Stomach (tissue), 9 donors: ENCODE results near the gene RNU6-9. TPM values are rescaled to one million over a fixed set of nuclear protein-coding genes. Genes with fewer than 3 reads are reported as not detected.

Source experiments
- DNase-seq, 2 donors: peaks; one replicate each; pipeline versions ENCODE4 v3.0.0 to v3.0.0-alpha.2; 2013 to 2019
- H3K27ac ChIP-seq, 5 donors: fragments of 200-600 bp in 4 of 5; sonication (generic) in 4 of 5; one replicate each; pipeline ENCODE4 v1.5.1; 2013 to 2019; ENCODE audit warnings: mild to moderate bottlenecking in 1 of 5, moderate library complexity in 1 of 5
- H3K27me3 ChIP-seq, 3 donors: fragments of 200-600 bp; sonication (generic); one replicate each; pipeline ENCODE4 v1.5.1; 2017 to 2019; ENCODE audit warnings: mixed run types in 1 of 3
- H3K36me3 ChIP-seq, 4 donors: fragments of 200-600 bp; sonication (generic); 1 replicate in 3 of 4; 2 replicates in 1 of 4; pipeline ENCODE4 v1.5.1; 2016 to 2019
- H3K4me1 ChIP-seq, 4 donors: fragments of 200-600 bp; sonication (generic); one replicate each; pipeline ENCODE4 v1.5.1; 2016 to 2019
- H3K4me3 ChIP-seq, 4 donors: fragments of 200-600 bp; sonication (generic) in 3 of 4; one replicate each; pipeline ENCODE4 v1.5.1; 2016 to 2019; ENCODE audit warnings: mild to moderate bottlenecking in 1 of 4
- H3K9me3 ChIP-seq, 4 donors: fragments of 200-600 bp; sonication (generic); one replicate each; pipeline ENCODE4 v1.5.1; 2016 to 2019
- EP300 ChIP-seq: sonication (generic); formaldehyde crosslinking; IDR thresholded peaks from one replicate; pipeline ENCODE4 v1.6.1; 2017; ENCODE audit warnings: antibody characterized with exemption
- POLR2A ChIP-seq, 4 donors: fragments of 450-650 bp; IDR thresholded peaks; one replicate each; pipeline ENCODE4 v1.6.1; 2016; ENCODE audit warnings: antibody characterized with exemption in 4 of 4, control low read depth in 2 of 4, mild to moderate bottlenecking in 1 of 4, moderate library complexity in 1 of 4
- POLR2AphosphoS5 ChIP-seq, 3 donors: sonication (generic); formaldehyde crosslinking; IDR thresholded peaks; one replicate each; pipeline ENCODE4 v1.6.1; 2016; ENCODE audit warnings: antibody characterized with exemption in 3 of 3
- WGBS, 5 donors: extraction: QIAGEN DNeasy Blood & Tissue Kit in 3 of 5; methylation state at CpG; one replicate each; pipeline versions ENCODE4 v1.1.5 to v1.1.7; 2013 to 2018; 5-methylcytosine and 5-hydroxymethylcytosine counted together
- intact Hi-C: fragments of 100-400 bp; cut with DNase I; formaldehyde crosslinking; loops from one replicate; pipeline ENCODE4 v1.15.1; 2023; ENCODE audit warnings: low total_unique reads
- polyA plus RNA-seq, 3 donors: library from polyadenylated mRNA; stranded (reverse); fragments of 200-250 nt; gene quantifications; one replicate each; pipeline ENCODE4 v1.2.3, GENCODE V29; 2013
- total RNA-seq, 5 donors: library from RNA; depleted of rRNA; stranded (reverse); fragments of >200 nt; gene quantifications; one replicate each; pipeline versions ENCODE4 v1.1.0 to v1.2.3, GENCODE V29; 2014 to 2016
- TF ChIP-seq, protein P1 (sequence below), 7 experiments: fragments of 450-650 bp in 4 of 7; fragments of 200-600 bp in 3 of 7; sonication (generic) in 3 of 7; IDR thresholded peaks; one replicate each; pipeline ENCODE4 v1.5.1; 2016 to 2019; ENCODE audit warnings: antibody characterized with exemption in 7 of 7, control low read depth in 2 of 7, mild to moderate bottlenecking in 1 of 7
- donor health status: healthy with polysubstance abuse.
- donor health status: Bipolar disorder and iron deficiency.
- donor health status: healthy.

RNU6-9 gene
- total and polyA plus RNA-seq, 8 donors: not detected

DNA sequence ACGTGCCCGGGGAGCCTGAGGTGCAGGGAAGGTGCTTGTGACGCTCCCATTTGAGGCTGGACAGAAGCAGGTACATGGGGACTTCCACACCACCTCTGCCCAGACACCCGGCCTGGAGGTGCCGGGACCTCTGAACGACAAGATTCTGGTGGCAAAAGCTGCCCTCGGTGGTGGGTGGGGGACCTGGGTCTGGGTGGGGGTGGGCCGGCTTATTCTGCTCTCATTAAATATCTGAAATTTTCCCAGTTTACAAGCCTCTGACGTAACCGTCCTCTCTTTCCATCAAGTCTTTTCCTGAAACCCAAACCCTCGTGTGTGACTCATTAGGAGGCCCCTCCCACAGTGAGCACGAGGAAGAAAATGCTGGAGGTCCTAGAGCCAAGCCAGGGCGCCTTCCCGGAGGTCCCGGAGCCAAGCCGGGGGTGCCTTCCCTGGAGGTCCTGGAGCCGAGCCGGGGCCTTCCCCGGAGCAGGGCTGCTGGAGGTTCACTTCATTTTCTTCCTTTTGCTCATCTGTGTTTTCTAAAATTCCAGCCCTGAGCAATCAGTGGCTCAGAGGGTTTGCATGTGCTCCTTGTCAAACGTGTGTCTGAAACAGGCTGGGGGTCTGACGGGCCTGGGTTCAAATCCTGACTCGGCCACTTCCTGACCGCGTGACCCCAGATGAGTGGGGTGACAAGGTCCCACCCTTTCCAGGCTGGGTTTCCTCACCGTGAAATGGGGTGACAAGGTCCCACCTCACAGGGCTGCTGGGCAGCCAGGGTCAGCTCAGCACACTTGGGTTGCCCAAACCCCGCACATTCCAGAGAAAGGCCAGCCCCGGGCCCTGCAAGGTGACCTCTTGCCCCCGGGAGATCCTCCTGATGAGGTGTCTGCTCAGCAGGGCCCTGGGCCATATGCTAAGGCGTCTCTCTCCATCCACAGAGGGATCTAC, 23.8 kb upstream of the RNU6-9 start:
- peak overlapping the region; percentile 58 to 90 (median 84) for H3K27ac ChIP-seq
- H3K4me1 ChIP-seq: peaks cover 12 to 52% (median 33%) of the 10 kb centered on the region in 4 donors
- intact Hi-C loops: loop anchor here (5.0 kb wide), 1 partner anchor 48 kb away; the partner anchor contains the start of gene KISS1R
- H3K27me3 ChIP-seq: no peaks in the 10 kb centered on the region
- DNase-seq: peak in 1 of 2 donors; percentile 79
- peaks cover 16 to 67% (median 59%) of the 10 kb centered on the region in 4 donors for H3K36me3 ChIP-seq
- no peak overlapping the region for H3K4me3 ChIP-seq
- H3K9me3 ChIP-seq: no peaks in the 10 kb centered on the region
- TF ChIP-seq EP300: no peak
- TF ChIP-seq POLR2A (IDR thresholded peaks at IDR 0.05): no peak
- peak in 1 of 3 donors; percentile 50 for TF ChIP-seq POLR2AphosphoS5 (IDR thresholded peaks at IDR 0.05)
- TF ChIP-seq, protein P1, sequence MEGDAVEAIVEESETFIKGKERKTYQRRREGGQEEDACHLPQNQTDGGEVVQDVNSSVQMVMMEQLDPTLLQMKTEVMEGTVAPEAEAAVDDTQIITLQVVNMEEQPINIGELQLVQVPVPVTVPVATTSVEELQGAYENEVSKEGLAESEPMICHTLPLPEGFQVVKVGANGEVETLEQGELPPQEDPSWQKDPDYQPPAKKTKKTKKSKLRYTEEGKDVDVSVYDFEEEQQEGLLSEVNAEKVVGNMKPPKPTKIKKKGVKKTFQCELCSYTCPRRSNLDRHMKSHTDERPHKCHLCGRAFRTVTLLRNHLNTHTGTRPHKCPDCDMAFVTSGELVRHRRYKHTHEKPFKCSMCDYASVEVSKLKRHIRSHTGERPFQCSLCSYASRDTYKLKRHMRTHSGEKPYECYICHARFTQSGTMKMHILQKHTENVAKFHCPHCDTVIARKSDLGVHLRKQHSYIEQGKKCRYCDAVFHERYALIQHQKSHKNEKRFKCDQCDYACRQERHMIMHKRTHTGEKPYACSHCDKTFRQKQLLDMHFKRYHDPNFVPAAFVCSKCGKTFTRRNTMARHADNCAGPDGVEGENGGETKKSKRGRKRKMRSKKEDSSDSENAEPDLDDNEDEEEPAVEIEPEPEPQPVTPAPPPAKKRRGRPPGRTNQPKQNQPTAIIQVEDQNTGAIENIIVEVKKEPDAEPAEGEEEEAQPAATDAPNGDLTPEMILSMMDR (IDR thresholded peaks at IDR 0.05): no peak
- WGBS, 5 donors: 67 to 77% (median 69%) methylated on average over 26 to 29 of the region's 29 CpGs

DNA sequence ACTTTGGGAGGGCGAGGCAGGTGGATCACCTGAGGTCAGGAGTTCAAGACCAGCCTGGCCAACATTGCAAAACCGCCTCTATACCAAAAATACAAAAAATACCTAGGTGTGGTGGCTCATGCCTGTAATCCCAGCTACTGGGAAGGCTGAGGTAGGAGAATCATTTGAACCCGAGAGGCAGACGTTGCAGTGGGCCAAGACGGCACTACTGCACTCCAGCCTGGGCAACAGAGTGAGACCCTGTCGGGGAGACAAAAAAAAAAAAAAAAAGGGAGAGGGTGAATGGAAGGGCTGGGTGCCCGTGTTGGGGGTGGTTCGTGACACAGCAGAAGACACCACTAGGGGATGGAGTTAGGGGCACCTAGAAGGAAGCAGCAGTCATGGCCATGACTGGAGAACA, 23.0 kb upstream of the RNU6-9 start:
- no peak for DNase-seq
- Histone ChIP-seq H3K4me3 (no peak overlapping the region), H3K9me3 (no peaks in the 10 kb centered on the region), H3K4me1 (peaks cover 12 to 52% (median 33%) of the 10 kb centered on the region in 4 donors), H3K36me3 (peaks cover 18 to 75% (median 67%) of the 10 kb centered on the region in 4 donors), H3K27ac (peak overlapping the region in 4 of 5 donors; percentile 78 to 90 (median 84)), H3K27me3 (no peaks in the 10 kb centered on the region)
- TF ChIP-seq POLR2A (IDR thresholded peaks at IDR 0.05) (no peak), POLR2AphosphoS5 (IDR thresholded peaks at IDR 0.05) (no peak), EP300 (no peak)
- TF ChIP-seq, protein P1 (IDR thresholded peaks at IDR 0.05): no peak
- intact Hi-C loops: no loop called here
- 84 to 93% (median 88%) methylated on average over 8 of the region's 8 CpGs for WGBS, 5 donors

DNA sequence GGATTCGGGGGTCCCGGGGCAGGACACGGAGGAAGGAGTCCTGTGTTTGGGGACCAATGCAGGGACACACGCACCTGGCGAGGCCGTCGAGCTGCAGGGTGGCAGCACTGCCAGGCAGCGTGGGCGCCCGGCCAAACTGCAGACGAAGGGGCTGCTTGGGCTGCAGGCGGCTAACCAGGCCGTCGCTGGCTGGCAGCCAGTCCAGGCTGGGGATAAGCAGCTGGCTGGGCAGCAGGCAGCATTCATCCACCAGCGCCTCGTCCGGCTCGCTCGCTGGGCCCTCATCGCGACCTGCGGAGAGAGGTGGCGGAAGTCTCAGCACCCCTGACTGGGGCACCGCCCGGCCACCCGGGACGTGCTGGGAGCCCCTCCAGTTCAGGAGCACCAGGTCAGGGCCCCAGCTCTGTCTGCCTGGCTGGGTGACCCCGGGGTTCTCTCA, 22.3 kb upstream of the RNU6-9 start:
- TF ChIP-seq POLR2A (IDR thresholded peaks at IDR 0.05) (no peak), EP300 (no peak), POLR2AphosphoS5 (IDR thresholded peaks at IDR 0.05) (no peak)
- TF ChIP-seq, protein P1 (IDR thresholded peaks at IDR 0.05): no peak
- H3K27ac ChIP-seq: peak overlapping the region in 4 of 5 donors; percentile 15 to 90 (median 84)
- H3K4me3 ChIP-seq: no peak overlapping the region
- intact Hi-C loops: no loop called here
- peaks cover 19 to 82% (median 73%) of the 10 kb centered on the region in 4 donors for H3K36me3 ChIP-seq
- H3K27me3 ChIP-seq: no peaks in the 10 kb centered on the region
- H3K4me1 ChIP-seq: peaks cover 12 to 52% (median 33%) of the 10 kb centered on the region in 4 donors
- 68 to 82% (median 75%) methylated on average over 11 to 28 of the region's 28 CpGs for WGBS, 5 donors
- no peaks in the 10 kb centered on the region for H3K9me3 ChIP-seq
- peak in 1 of 2 donors; percentile 81 for DNase-seq

DNA sequence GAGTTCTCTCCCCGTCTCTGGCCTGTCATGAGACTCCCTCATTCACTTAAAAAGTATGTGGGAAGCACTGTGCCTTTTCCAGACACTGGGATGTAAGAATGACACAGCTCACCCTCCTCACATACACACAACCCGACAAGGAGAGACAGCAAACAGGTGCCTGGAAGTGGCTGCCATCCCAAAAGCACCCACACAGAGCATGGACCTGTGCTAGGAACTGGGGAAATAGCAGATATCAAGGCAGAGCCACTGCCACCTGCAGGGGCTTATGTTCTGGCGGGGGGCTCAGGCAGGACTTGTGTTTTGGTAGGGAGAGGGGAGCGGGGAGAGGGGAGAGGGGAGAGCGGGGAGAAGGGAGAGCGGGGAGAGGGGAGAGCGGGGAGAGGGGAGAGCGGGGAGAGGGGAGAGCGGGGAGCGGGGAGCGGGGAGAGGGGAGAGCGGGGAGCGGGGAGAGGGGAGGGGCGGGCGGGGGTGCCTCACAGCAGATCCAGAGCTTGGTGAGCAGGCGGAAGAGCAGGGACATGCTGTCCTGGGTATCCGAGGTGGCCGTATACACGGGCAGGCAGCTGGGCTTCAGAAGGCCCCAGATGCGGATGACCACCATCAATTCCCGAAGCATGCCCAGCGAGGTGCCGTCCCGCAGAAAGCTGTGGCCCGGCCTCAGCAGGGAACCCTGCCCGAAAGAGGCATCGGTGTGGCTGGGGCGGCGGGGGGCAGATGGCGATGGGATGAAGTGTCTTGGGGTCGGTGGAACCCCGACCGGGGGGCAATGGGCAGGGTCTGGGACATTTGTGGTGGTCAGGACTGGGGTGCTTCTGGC, 21.6 kb upstream of the RNU6-9 start:
- TF ChIP-seq, protein P1 (IDR thresholded peaks at IDR 0.05): no peak
- no peak for TF ChIP-seq POLR2A (IDR thresholded peaks at IDR 0.05)
- TF ChIP-seq EP300: no peak
- TF ChIP-seq POLR2AphosphoS5 (IDR thresholded peaks at IDR 0.05): no peak
- H3K4me3 ChIP-seq: no peak overlapping the region
- no peak for DNase-seq
- H3K27ac ChIP-seq: peak overlapping the region; percentile 69 to 90 (median 84)
- H3K36me3 ChIP-seq: peaks cover 19 to 88% (median 80%) of the 10 kb centered on the region in 4 donors
- peaks cover 12 to 52% (median 33%) of the 10 kb centered on the region in 4 donors for H3K4me1 ChIP-seq
- intact Hi-C loops: no loop called here
- 82 to 94% (median 89%) methylated on average over 17 to 24 of the region's 33 CpGs for whole genome bisulfite sequencing, 5 donors
- H3K9me3 ChIP-seq: no peaks in the 10 kb centered on the region
- no peaks in the 10 kb centered on the region for H3K27me3 ChIP-seq
